Measurements from ENCODE around the gene SIAE. TPM values are rescaled to one million over a fixed set of nuclear protein-coding genes. Genes with fewer than 3 reads are reported as not detected.

SIAE gene
- total RNA-seq (2022; extraction: Qiagen RNA extraction; ENCODE audit: low read depth) = 13.0 to 17.1 TPM (median 14.1 TPM) in 5 replicates

GRCh38 chr11:124673333-124674167 is at the start of gene SIAE, which contains the start of gene SPA17:
Gene SIAE, minus strand, starts transcription at chr11:124673739. Its CDS starts 31 bp downstream, at chr11:124673708.
Gene SPA17, plus strand, starts transcription at chr11:124673904. Its CDS starts 1,361 bp downstream, at chr11:124675265.

GRCh38 chr11:124622531-124623451 is 50.7 kb downstream of the SIAE start, which contains the start of gene TBRG1:
Gene TBRG1, plus strand, starts transcription at chr11:124622864. Its CDS starts 220 bp downstream, at chr11:124623084.

GRCh38 chr11:124611064-124611463 is 62.5 kb downstream of the SIAE start, which contains the start of gene PANX3:
Gene PANX3, plus strand, starts transcription at chr11:124611428. Its CDS starts 129 bp downstream, at chr11:124611557.

Other genes starting within 250 kb of the SIAE start
- not detected in 5 replicates for gene OR8B4, start 248.9 kb downstream of the SIAE start, total RNA-seq (2022; extraction: Qiagen RNA extraction; ENCODE audit: low read depth)
- not detected in 5 replicates for gene OR8B8, start 228.0 kb downstream of the SIAE start, total RNA-seq (2022; extraction: Qiagen RNA extraction; ENCODE audit: low read depth)
- gene OR8B12, start 130.1 kb downstream of the SIAE start, total RNA-seq (2022; extraction: Qiagen RNA extraction; ENCODE audit: low read depth) = not detected in 5 replicates
- gene OR8A1, start 103.7 kb downstream of the SIAE start, total RNA-seq (2022; extraction: Qiagen RNA extraction; ENCODE audit: low read depth) = not detected in 5 replicates
- gene PANX3, start 62.3 kb downstream of the SIAE start, total RNA-seq (2022; extraction: Qiagen RNA extraction; ENCODE audit: low read depth) = not detected in 5 replicates
- gene TBRG1, start 50.9 kb downstream of the SIAE start, total RNA-seq (2022; extraction: Qiagen RNA extraction; ENCODE audit: low read depth) = 16.7 to 19.5 TPM (median 18.8 TPM) in 5 replicates
- 17.6 to 24.9 TPM (median 19.6 TPM) in 5 replicates for gene SPA17, start 165 bp upstream of the SIAE start, total RNA-seq (2022; extraction: Qiagen RNA extraction; ENCODE audit: low read depth)
- gene NRGN, start 66.2 kb upstream of the SIAE start, total RNA-seq (2022; extraction: Qiagen RNA extraction; ENCODE audit: low read depth) = 5.5 to 11.1 TPM (median 9.1 TPM) in 5 replicates
- 0.08 TPM in 1 of 5 replicates, not detected in the others for gene VSIG2, start 78.5 kb upstream of the SIAE start, total RNA-seq (2022; extraction: Qiagen RNA extraction; ENCODE audit: low read depth)
- gene ESAM, start 88.6 kb upstream of the SIAE start, total RNA-seq (2022; extraction: Qiagen RNA extraction; ENCODE audit: low read depth) = 9.0 to 12.4 TPM (median 10.5 TPM) in 5 replicates
- gene MSANTD2, start 126.7 kb upstream of the SIAE start, total RNA-seq (2022; extraction: Qiagen RNA extraction; ENCODE audit: low read depth) = 4.5 to 5.8 TPM (median 5.4 TPM) in 5 replicates
- 1.8 to 3.6 TPM (median 2.7 TPM) in 5 replicates for gene ROBO3, start 191.7 kb upstream of the SIAE start, total RNA-seq (2022; extraction: Qiagen RNA extraction; ENCODE audit: low read depth)
- 0.02 to 0.07 TPM in 2 of 5 replicates, not detected in the others for gene ROBO4, start 224.1 kb upstream of the SIAE start, total RNA-seq (2022; extraction: Qiagen RNA extraction; ENCODE audit: low read depth)
- not detected in 5 replicates for gene HEPN1, start 245.5 kb upstream of the SIAE start, total RNA-seq (2022; extraction: Qiagen RNA extraction; ENCODE audit: low read depth)

Data from A549 treated with DMSO at 1 μM for 4 hours (cell line).